Measurements from ENCODE around the gene REC114.

DNA sequence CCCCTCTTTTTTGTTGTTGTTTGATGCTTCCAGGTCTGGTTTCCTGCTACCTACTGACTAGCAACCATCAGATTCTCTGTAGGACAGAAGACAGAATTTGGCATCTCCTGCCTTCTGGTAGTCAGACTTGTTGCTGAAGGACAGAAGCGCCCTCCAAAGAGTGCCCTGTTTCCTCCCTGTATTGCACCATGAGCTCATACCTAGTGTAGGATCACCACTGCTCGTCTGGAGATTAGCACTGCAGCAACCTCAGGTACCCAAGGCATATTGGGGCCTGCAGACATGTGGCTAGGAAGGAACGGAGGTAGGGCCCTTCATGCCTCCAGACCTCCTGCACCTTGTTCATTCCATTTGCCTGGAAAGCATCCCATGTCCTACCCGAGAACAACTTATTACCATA, 112.1 kb downstream of the REC114 start:
- TF ChIP-seq, protein P1, sequence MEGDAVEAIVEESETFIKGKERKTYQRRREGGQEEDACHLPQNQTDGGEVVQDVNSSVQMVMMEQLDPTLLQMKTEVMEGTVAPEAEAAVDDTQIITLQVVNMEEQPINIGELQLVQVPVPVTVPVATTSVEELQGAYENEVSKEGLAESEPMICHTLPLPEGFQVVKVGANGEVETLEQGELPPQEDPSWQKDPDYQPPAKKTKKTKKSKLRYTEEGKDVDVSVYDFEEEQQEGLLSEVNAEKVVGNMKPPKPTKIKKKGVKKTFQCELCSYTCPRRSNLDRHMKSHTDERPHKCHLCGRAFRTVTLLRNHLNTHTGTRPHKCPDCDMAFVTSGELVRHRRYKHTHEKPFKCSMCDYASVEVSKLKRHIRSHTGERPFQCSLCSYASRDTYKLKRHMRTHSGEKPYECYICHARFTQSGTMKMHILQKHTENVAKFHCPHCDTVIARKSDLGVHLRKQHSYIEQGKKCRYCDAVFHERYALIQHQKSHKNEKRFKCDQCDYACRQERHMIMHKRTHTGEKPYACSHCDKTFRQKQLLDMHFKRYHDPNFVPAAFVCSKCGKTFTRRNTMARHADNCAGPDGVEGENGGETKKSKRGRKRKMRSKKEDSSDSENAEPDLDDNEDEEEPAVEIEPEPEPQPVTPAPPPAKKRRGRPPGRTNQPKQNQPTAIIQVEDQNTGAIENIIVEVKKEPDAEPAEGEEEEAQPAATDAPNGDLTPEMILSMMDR (IDR thresholded peaks at IDR 0.05), result no peak
- TF ChIP-seq POLR2A (IDR thresholded peaks at IDR 0.05), result no peak
- TF ChIP-seq POLR2AphosphoS5 (IDR thresholded peaks at IDR 0.05; ENCODE audit: insufficient read depth in 1 of 2, low read depth in 1 of 2), result no peak
